ENCODE measurements around the gene THOC6. TPM values are rescaled to one million over a fixed set of nuclear protein-coding genes. Genes with fewer than 3 reads are reported as not detected.

The THOC6 gene
- total RNA-seq, 1 donor from 2014 or later, result 68.0 TPM

GRCh38 chr16:3026609-3027488 lies 3.0 kb downstream of the THOC6 start:
- H3K27ac Mint-ChIP-seq (ENCODE audit: unreplicated experiment), result no peak overlapping the region
- TF ChIP-seq CTCF (conservative IDR thresholded peaks at IDR 0.05), result no peak
- peaks cover 21% of the 10 kb centered on the region for H3K27me3 Mint-ChIP-seq (ENCODE audit: low read depth)
- H3K4me1 Mint-ChIP-seq, result peaks cover 25% of the 10 kb centered on the region
- H3K36me3 Mint-ChIP-seq (ENCODE audit: low read depth), result peaks cover 2% of the 10 kb centered on the region
- H3K4me3 Mint-ChIP-seq, result peak overlapping the region; percentile 71
- H3K9me3 Mint-ChIP-seq, result no peaks in the 10 kb centered on the region
- no peak for DNase-seq (ENCODE audit: low read depth, low spot score)

GRCh38 chr16:3027489-3027795 lies 3.6 kb downstream of the THOC6 start:
- H3K27me3 Mint-ChIP-seq (ENCODE audit: low read depth), result peaks cover 27% of the 10 kb centered on the region
- TF ChIP-seq CTCF (conservative IDR thresholded peaks at IDR 0.05), result no peak
- no peak overlapping the region for H3K4me3 Mint-ChIP-seq
- peaks cover 22% of the 10 kb centered on the region for H3K4me1 Mint-ChIP-seq
- H3K36me3 Mint-ChIP-seq (ENCODE audit: low read depth), result peaks cover 2% of the 10 kb centered on the region
- H3K27ac Mint-ChIP-seq (ENCODE audit: unreplicated experiment), result no peak overlapping the region
- DNase-seq (ENCODE audit: low read depth, low spot score), result no peak
- no peaks in the 10 kb centered on the region for H3K9me3 Mint-ChIP-seq

- H3K9me3 Mint-ChIP-seq, result no peaks in the 10 kb centered on the region
- H3K4me3 Mint-ChIP-seq, result no peak overlapping the region
- no peak overlapping the region for H3K27ac Mint-ChIP-seq (ENCODE audit: unreplicated experiment)
- peaks cover 34% of the 10 kb centered on the region for H3K27me3 Mint-ChIP-seq (ENCODE audit: low read depth)
- H3K36me3 Mint-ChIP-seq (ENCODE audit: low read depth), result peaks cover 2% of the 10 kb centered on the region
- TF ChIP-seq CTCF (conservative IDR thresholded peaks at IDR 0.05), result peak; percentile 88
- H3K4me1 Mint-ChIP-seq, result peaks cover 19% of the 10 kb centered on the region
- peak; percentile 91 for DNase-seq (ENCODE audit: low read depth, low spot score)
Measured at GRCh38 chr16:3027983-3028715, 4.3 kb downstream of the THOC6 start.

- TF ChIP-seq CTCF (conservative IDR thresholded peaks at IDR 0.05), result no peak
- Mint-ChIP-seq H3K4me1 (peaks cover 14% of the 10 kb centered on the region), H3K4me3 (no peak overlapping the region), H3K27ac (ENCODE audit: unreplicated experiment) (no peak overlapping the region), H3K9me3 (no peaks in the 10 kb centered on the region), H3K27me3 (ENCODE audit: low read depth) (peaks cover 40% of the 10 kb centered on the region), H3K36me3 (ENCODE audit: low read depth) (peaks cover 2% of the 10 kb centered on the region)
- DNase-seq (ENCODE audit: low read depth, low spot score), result no peak
Measured at GRCh38 chr16:3028716-3029319, 5.0 kb downstream of the THOC6 start.

GRCh38 chr16:3029491-3030221 lies 5.8 kb downstream of the THOC6 start:
- Mint-ChIP-seq H3K27me3 (ENCODE audit: low read depth) (peaks cover 43% of the 10 kb centered on the region), H3K4me1 (peaks cover 7% of the 10 kb centered on the region), H3K36me3 (ENCODE audit: low read depth) (no peaks in the 10 kb centered on the region), H3K9me3 (no peaks in the 10 kb centered on the region), H3K4me3 (peak overlapping the region; percentile 7), H3K27ac (ENCODE audit: unreplicated experiment) (no peak overlapping the region)
- DNase-seq (ENCODE audit: low read depth, low spot score), result no peak
- no peak for TF ChIP-seq CTCF (conservative IDR thresholded peaks at IDR 0.05)
